Measurements from ENCODE around the gene RECK.
"Not testable (repeated sequence)": the region's sequence is repeated elsewhere in the genome, so short reads cannot be mapped to it uniquely, and the experiment has no call there.

RECK gene

GRCh38 chr9:36086442-36086841 is 49.7 kb downstream of the RECK start:
- H3K27ac ChIP-seq (ENCODE audit: low read depth, low read length), result no peak overlapping the region
- H3K36me3 ChIP-seq (ENCODE audit: control insufficient read depth in 1 of 2, insufficient read depth in 2 of 2, low read length in 2 of 2), result no peaks in the 10 kb centered on the region
- H3K9me3 ChIP-seq (ENCODE audit: control insufficient read depth in 1 of 2, low read length in 2 of 2), result no peaks in the 10 kb centered on the region
- H3K9ac ChIP-seq (ENCODE audit: low read depth in 1 of 2, low read length in 2 of 2), result no peak overlapping the region
- H3K4me3 ChIP-seq (ENCODE audit: low read depth in 1 of 2, low read length in 2 of 2), result no peak overlapping the region
- H3K27me3 ChIP-seq (ENCODE audit: control insufficient read depth in 1 of 2, insufficient read depth in 2 of 2, low read length in 2 of 2), result no peaks in the 10 kb centered on the region
- H3K4me1 ChIP-seq (ENCODE audit: control insufficient read depth in 1 of 2, insufficient read depth in 2 of 2, low read length in 2 of 2), result peaks cover 3 to 13% of the 10 kb centered on the region in 2 donors

- not testable (repeated sequence) for H3K9me3 ChIP-seq (ENCODE audit: control insufficient read depth in 1 of 2, low read length in 2 of 2); H3K27ac ChIP-seq (ENCODE audit: low read depth, low read length); H3K9ac ChIP-seq (ENCODE audit: low read depth in 1 of 2, low read length in 2 of 2); H3K4me3 ChIP-seq (ENCODE audit: low read depth in 1 of 2, low read length in 2 of 2); H3K27me3 ChIP-seq (ENCODE audit: control insufficient read depth in 1 of 2, insufficient read depth in 2 of 2, low read length in 2 of 2); H3K36me3 ChIP-seq (ENCODE audit: control insufficient read depth in 1 of 2, insufficient read depth in 2 of 2, low read length in 2 of 2)
- peaks cover 3 to 19% of the 10 kb centered on the region in 2 donors for H3K4me1 ChIP-seq (ENCODE audit: control insufficient read depth in 1 of 2, insufficient read depth in 2 of 2, low read length in 2 of 2)
These were observed 50.3 kb downstream of the RECK start for GRCh38 chr9:36087054-36087453.

GRCh38 chr9:36088020-36088419 is 51.3 kb downstream of the RECK start:
- Histone ChIP-seq H3K9me3 (ENCODE audit: control insufficient read depth in 1 of 2, low read length in 2 of 2) (no peaks in the 10 kb centered on the region), H3K36me3 (ENCODE audit: control insufficient read depth in 1 of 2, insufficient read depth in 2 of 2, low read length in 2 of 2) (no peaks in the 10 kb centered on the region), H3K27ac (ENCODE audit: low read depth, low read length) (no peak overlapping the region), H3K9ac (ENCODE audit: low read depth in 1 of 2, low read length in 2 of 2) (no peak overlapping the region), H3K4me1 (ENCODE audit: control insufficient read depth in 1 of 2, insufficient read depth in 2 of 2, low read length in 2 of 2) (peaks cover 3 to 18% of the 10 kb centered on the region in 2 donors), H3K27me3 (ENCODE audit: control insufficient read depth in 1 of 2, insufficient read depth in 2 of 2, low read length in 2 of 2) (no peaks in the 10 kb centered on the region), H3K4me3 (ENCODE audit: low read depth in 1 of 2, low read length in 2 of 2) (no peak overlapping the region)

DNA sequence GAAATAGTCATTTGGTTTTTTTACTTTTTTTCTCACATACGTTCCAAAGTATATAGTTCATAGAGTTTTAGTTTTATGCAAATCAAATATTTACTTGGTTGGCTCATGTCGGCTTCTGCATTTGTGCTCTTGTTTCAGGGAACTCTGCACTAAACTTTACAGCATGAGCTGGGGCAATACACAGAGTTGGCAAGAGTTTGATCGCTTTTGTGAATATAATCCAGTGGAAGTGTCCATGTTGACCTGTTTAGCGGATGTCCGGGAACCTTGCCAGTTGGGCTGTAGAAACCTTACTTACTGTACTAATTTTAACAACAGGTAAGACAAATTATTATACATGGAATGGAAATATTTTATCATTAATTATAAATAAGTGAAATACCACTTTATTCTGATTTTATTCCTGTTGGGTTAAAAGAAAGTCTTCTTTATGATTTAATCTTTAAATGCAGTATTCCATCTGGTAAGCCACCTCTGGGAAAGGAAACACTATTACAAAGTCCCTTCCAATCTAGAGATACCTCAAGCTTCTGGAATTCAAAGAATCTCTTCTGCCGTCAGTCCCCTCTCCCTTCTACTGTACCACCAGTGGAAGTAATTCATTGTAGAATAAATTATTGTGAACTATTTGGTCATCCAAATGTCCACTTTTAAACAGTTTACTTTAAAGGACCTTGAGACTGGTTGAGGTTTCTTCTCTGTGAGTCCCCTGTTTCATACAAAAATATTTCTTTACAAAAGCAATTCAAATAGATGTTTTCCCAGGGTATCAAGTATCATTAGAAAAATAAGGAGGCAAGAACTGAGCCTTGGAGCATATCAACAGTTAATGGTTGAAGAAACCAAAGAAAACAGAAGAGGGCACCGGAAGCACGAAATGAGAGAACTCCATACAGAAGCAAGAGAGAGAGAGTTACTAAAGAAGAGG is 54.6 kb downstream of the RECK start:
- peaks cover 4 to 13% of the 10 kb centered on the region in 2 donors for H3K4me1 ChIP-seq (ENCODE audit: control insufficient read depth in 1 of 2, insufficient read depth in 2 of 2, low read length in 2 of 2)

GRCh38 chr9:36092014-36092413 is 55.3 kb downstream of the RECK start:
- H3K9me3 ChIP-seq (ENCODE audit: control insufficient read depth in 1 of 2, low read length in 2 of 2), result no peaks in the 10 kb centered on the region
- H3K27ac ChIP-seq (ENCODE audit: low read depth, low read length), result no peak overlapping the region
- H3K9ac ChIP-seq (ENCODE audit: low read depth in 1 of 2, low read length in 2 of 2), result no peak overlapping the region
- no peak overlapping the region for H3K4me3 ChIP-seq (ENCODE audit: low read depth in 1 of 2, low read length in 2 of 2)
- H3K4me1 ChIP-seq (ENCODE audit: control insufficient read depth in 1 of 2, insufficient read depth in 2 of 2, low read length in 2 of 2), result peaks cover 4 to 13% of the 10 kb centered on the region in 2 donors
- H3K27me3 ChIP-seq (ENCODE audit: control insufficient read depth in 1 of 2, insufficient read depth in 2 of 2, low read length in 2 of 2), result no peaks in the 10 kb centered on the region
- no peaks in the 10 kb centered on the region for H3K36me3 ChIP-seq (ENCODE audit: control insufficient read depth in 1 of 2, insufficient read depth in 2 of 2, low read length in 2 of 2)

More for the DNA sequence above, 54.6 kb downstream of the RECK start:
- H3K27me3 ChIP-seq (ENCODE audit: control insufficient read depth in 1 of 2, insufficient read depth in 2 of 2, low read length in 2 of 2), result no peaks in the 10 kb centered on the region
- H3K4me3 ChIP-seq (ENCODE audit: low read depth in 1 of 2, low read length in 2 of 2), result no peak overlapping the region
- no peak overlapping the region for H3K27ac ChIP-seq (ENCODE audit: low read depth, low read length)
- no peaks in the 10 kb centered on the region for H3K36me3 ChIP-seq (ENCODE audit: control insufficient read depth in 1 of 2, insufficient read depth in 2 of 2, low read length in 2 of 2)
- no peak overlapping the region for H3K9ac ChIP-seq (ENCODE audit: low read depth in 1 of 2, low read length in 2 of 2)
- H3K9me3 ChIP-seq (ENCODE audit: control insufficient read depth in 1 of 2, low read length in 2 of 2), result no peaks in the 10 kb centered on the region

GRCh38 chr9:36092509-36093215 is 55.9 kb downstream of the RECK start:
- no peak overlapping the region for H3K27ac ChIP-seq (ENCODE audit: low read depth, low read length)
- no peak overlapping the region for H3K4me3 ChIP-seq (ENCODE audit: low read depth in 1 of 2, low read length in 2 of 2)
- no peaks in the 10 kb centered on the region for H3K36me3 ChIP-seq (ENCODE audit: control insufficient read depth in 1 of 2, insufficient read depth in 2 of 2, low read length in 2 of 2)
- H3K9me3 ChIP-seq (ENCODE audit: control insufficient read depth in 1 of 2, low read length in 2 of 2), result no peaks in the 10 kb centered on the region
- H3K9ac ChIP-seq (ENCODE audit: low read depth in 1 of 2, low read length in 2 of 2), result peak overlapping the region in 1 of 2 donors; percentile 0
- peaks cover 4 to 13% of the 10 kb centered on the region in 2 donors for H3K4me1 ChIP-seq (ENCODE audit: control insufficient read depth in 1 of 2, insufficient read depth in 2 of 2, low read length in 2 of 2)
- H3K27me3 ChIP-seq (ENCODE audit: control insufficient read depth in 1 of 2, insufficient read depth in 2 of 2, low read length in 2 of 2), result no peaks in the 10 kb centered on the region

DNA sequence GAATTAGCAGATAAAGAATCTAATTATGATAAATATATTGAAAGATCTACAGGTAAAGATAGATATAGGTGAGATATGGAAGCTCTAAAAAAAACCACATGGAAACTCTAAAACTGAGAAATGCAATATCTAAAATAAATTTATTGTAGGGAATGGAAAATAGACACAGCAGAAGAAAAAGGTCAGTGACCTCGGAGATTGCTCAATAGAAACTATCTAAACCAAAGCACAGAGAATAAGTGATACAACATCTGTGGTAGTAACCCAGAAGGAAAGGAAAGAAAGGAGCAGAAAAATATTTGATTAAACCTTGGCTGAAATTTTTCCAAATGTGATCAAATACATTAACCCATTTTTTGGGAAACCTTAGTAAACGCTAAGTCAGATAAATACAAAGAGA is 56.7 kb downstream of the RECK start:
- Histone ChIP-seq H3K36me3 (ENCODE audit: control insufficient read depth in 1 of 2, insufficient read depth in 2 of 2, low read length in 2 of 2) (no peaks in the 10 kb centered on the region), H3K27me3 (ENCODE audit: control insufficient read depth in 1 of 2, insufficient read depth in 2 of 2, low read length in 2 of 2) (no peaks in the 10 kb centered on the region), H3K4me1 (ENCODE audit: control insufficient read depth in 1 of 2, insufficient read depth in 2 of 2, low read length in 2 of 2) (peaks cover 4 to 13% of the 10 kb centered on the region in 2 donors), H3K27ac (ENCODE audit: low read depth, low read length) (no peak overlapping the region), H3K4me3 (ENCODE audit: low read depth in 1 of 2, low read length in 2 of 2) (no peak overlapping the region), H3K9me3 (ENCODE audit: control insufficient read depth in 1 of 2, low read length in 2 of 2) (no peaks in the 10 kb centered on the region), H3K9ac (ENCODE audit: low read depth in 1 of 2, low read length in 2 of 2) (no peak overlapping the region)

DNA sequence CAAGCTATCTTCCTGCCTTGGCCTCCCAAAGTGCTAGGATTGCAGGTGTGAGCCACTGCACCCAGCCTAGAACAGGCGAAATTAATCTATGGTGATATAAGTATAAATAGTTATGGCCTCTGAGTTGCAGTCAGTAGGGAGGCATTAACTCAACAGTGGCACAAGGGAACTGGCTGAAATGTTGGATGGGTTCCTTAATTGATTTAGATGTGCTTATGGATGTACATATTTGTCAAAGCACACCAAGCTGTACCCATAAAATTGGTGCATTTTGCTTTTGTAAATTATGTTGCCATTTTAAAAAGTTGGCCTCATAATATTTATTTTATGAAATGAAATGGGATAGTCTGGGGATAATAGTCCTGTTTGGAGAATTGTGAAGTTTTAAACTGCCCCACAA is 63.0 kb downstream of the RECK start:
- Histone ChIP-seq H3K27ac (ENCODE audit: low read depth, low read length) (no peak overlapping the region), H3K36me3 (ENCODE audit: control insufficient read depth in 1 of 2, insufficient read depth in 2 of 2, low read length in 2 of 2) (no peaks in the 10 kb centered on the region), H3K27me3 (ENCODE audit: control insufficient read depth in 1 of 2, insufficient read depth in 2 of 2, low read length in 2 of 2) (no peaks in the 10 kb centered on the region), H3K4me3 (ENCODE audit: low read depth in 1 of 2, low read length in 2 of 2) (no peak overlapping the region), H3K9ac (ENCODE audit: low read depth in 1 of 2, low read length in 2 of 2) (no peak overlapping the region), H3K9me3 (ENCODE audit: control insufficient read depth in 1 of 2, low read length in 2 of 2) (no peaks in the 10 kb centered on the region), H3K4me1 (ENCODE audit: control insufficient read depth in 1 of 2, insufficient read depth in 2 of 2, low read length in 2 of 2) (no peaks in the 10 kb centered on the region)

DNA sequence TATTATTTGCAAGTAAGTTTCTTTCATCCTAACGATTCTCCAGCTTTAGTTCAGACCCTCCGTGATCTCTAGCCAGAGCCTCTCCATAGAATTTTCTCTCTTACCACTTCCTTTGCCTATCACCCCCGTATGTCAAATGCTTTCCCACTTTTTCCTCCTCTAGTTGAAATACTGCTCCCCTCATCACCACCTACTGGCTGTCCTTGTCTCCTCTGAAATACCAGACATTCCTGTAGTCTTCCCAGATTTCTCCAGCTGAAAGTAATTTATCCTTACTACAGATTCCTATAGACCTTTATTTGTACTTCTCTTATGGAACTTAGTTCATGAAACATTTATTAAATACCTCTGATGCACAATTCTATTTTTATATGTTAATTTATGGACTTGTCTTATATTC is 63.8 kb downstream of the RECK start:
- Histone ChIP-seq H3K27me3 (ENCODE audit: control insufficient read depth in 1 of 2, insufficient read depth in 2 of 2, low read length in 2 of 2) (no peaks in the 10 kb centered on the region), H3K4me1 (ENCODE audit: control insufficient read depth in 1 of 2, insufficient read depth in 2 of 2, low read length in 2 of 2) (no peaks in the 10 kb centered on the region), H3K9me3 (ENCODE audit: control insufficient read depth in 1 of 2, low read length in 2 of 2) (no peaks in the 10 kb centered on the region), H3K27ac (ENCODE audit: low read depth, low read length) (no peak overlapping the region), H3K9ac (ENCODE audit: low read depth in 1 of 2, low read length in 2 of 2) (no peak overlapping the region), H3K4me3 (ENCODE audit: low read depth in 1 of 2, low read length in 2 of 2) (no peak overlapping the region), H3K36me3 (ENCODE audit: control insufficient read depth in 1 of 2, insufficient read depth in 2 of 2, low read length in 2 of 2) (no peaks in the 10 kb centered on the region)

Data from duodenal mucosa (tissue), 2 donors.